A673 (cell line): ENCODE measurements around the gene PARP14. TPM values are rescaled to one million over a fixed set of nuclear protein-coding genes. Genes with fewer than 3 reads are reported as not detected.

Experiments used
- Bru-seq: library from RNA; stranded (reverse); fragments of 400-500 nt; gene quantifications from one replicate; lab custom pipeline; 2021; lab: Mats Ljungman, UMichigan
- BruChase-seq, 2 experiments: library from RNA; stranded (reverse); fragments of 400-500 nt; gene quantifications; one replicate each; lab custom pipeline; 2021; lab: Mats Ljungman, UMichigan
- BruUV-seq: library from RNA; stranded (reverse); fragments of 400-500 nt; replicated peaks from 2 replicates; lab custom pipeline; 2021; lab: Mats Ljungman, UMichigan
- CTCF ChIA-PET: fragments of 300-600 bp; sonication (Branson Sonifier 250); formaldehyde crosslinking; loops from one replicate; lab custom pipeline; 2022; ENCODE audit warnings: antibody characterized with exemption; lab: Charles Lee
- POLR2A ChIA-PET: fragments of 300-600 bp; sonication (Branson Sonifier 250); formaldehyde crosslinking; loops from one replicate; lab custom pipeline; 2022; ENCODE audit warnings: antibody characterized with exemption; ENCODE audit not compliant: low non-redundant PET; lab: Charles Lee
- DNase-seq: peaks from one replicate; pipeline ENCODE4 v3.0.0-alpha.2; 2015; ENCODE audit warnings: low spot score
- H3K27ac ChIP-seq: fragments of 200-600 bp; sonication (generic); 2 replicates; pipeline ENCODE4 v1.5.1; 2016; ENCODE audit warnings: mixed run types, low read depth, mild to moderate bottlenecking, mixed read lengths, antibody characterized with exemption, low read length; ENCODE audit not compliant: poor library complexity, severe bottlenecking
- H3K27me3 ChIP-seq: fragments of 200-600 bp; sonication (generic); replicated peaks from 2 replicates; pipeline ENCODE4 v1.6.1; 2017; ENCODE audit warnings: mixed run types, low read depth, mild to moderate bottlenecking, mixed read lengths, antibody characterized with exemption, low read length; ENCODE audit not compliant: insufficient read depth, poor library complexity
- H3K36me3 ChIP-seq: fragments of 200-600 bp; sonication (generic); 2 replicates; pipeline ENCODE4 v1.6.1; 2016; ENCODE audit warnings: mixed run types, mild to moderate bottlenecking, mixed read lengths, antibody characterized with exemption, low read length; ENCODE audit not compliant: insufficient read depth, poor library complexity, severe bottlenecking
- H3K4me1 ChIP-seq: fragments of 200-600 bp; sonication (generic); 2 replicates; pipeline ENCODE4 v1.6.1; 2017; ENCODE audit warnings: mixed run types, mild to moderate bottlenecking, mixed read lengths, antibody characterized with exemption, low read length; ENCODE audit not compliant: insufficient read depth, poor library complexity, severe bottlenecking
- H3K4me3 ChIP-seq: fragments of 200-600 bp; sonication (generic); 2 replicates; pipeline ENCODE4 v1.5.1; 2016; ENCODE audit warnings: low read depth, mixed run types, mild to moderate bottlenecking, mixed read lengths, low read length; ENCODE audit not compliant: poor library complexity, severe bottlenecking
- H3K9me3 ChIP-seq: fragments of 200-600 bp; sonication (generic); 2 replicates; pipeline ENCODE4 v1.6.1; 2016; ENCODE audit warnings: mixed run types, low read depth, mild to moderate bottlenecking, mixed read lengths, antibody characterized with exemption, low read length; ENCODE audit not compliant: poor library complexity, severe bottlenecking
- CTCF ChIP-seq: fragments of 300-800, 200-600 bp; sonication (generic); conservative IDR thresholded peaks from 2 replicates; pipeline ENCODE4 v1.5.1; 2017; ENCODE audit warnings: low read depth, mild to moderate bottlenecking, antibody characterized with exemption, low read length, moderate library complexity, mixed read lengths
- EZH2 ChIP-seq: fragments of 200-600 bp; sonication (generic); IDR thresholded peaks from 2 replicates; pipeline ENCODE4 v1.6.1; 2017; ENCODE audit warnings: borderline replicate concordance, low read depth, mild to moderate bottlenecking, mixed read lengths, antibody characterized with exemption, low read length; ENCODE audit not compliant: poor library complexity, severe bottlenecking
- intact Hi-C: fragments of 100-400 bp; cut with micrococcal nuclease; formaldehyde crosslinking; loops from one replicate; pipeline ENCODE4 v1.10.0; 2022; ENCODE audit not compliant: unreplicated experiment
- long read RNA-seq: library from polyadenylated mRNA; stranded (forward); transcript quantifications from one replicate; pipeline ENCODE4 v2.0.0, GENCODE V29; 2022
- total RNA-seq: library from RNA; stranded (reverse); gene quantifications from 2 replicates; pipeline ENCODE4 v1.2.3, GENCODE V29; 2021

The PARP14 gene
- total RNA-seq (22.8 and 25.9 TPM in 2 replicates), Bru-seq, nascent RNA (percentile 75 among the genes with signal in this experiment), BruChase-seq, experiment 1, labeled RNA remaining after a 2-hour chase (percentile 81 among the genes with signal in this experiment), BruChase-seq, experiment 2, labeled RNA remaining after a 6-hour chase (percentile 87 among the genes with signal in this experiment)
- long read RNA-seq, full-length matches to known transcripts = 2 of 14 reads
- long read RNA-seq, partial matches to known transcripts = 6 of 14 reads
- long read RNA-seq, other reads (novel, unspliced or antisense) = 6 of 14 reads

- H3K4me3 ChIP-seq = peak within 1 kb of the TSS; percentile 71
- TF ChIP-seq EZH2 = no peak
- TF ChIP-seq CTCF = no peak
- CTCF ChIA-PET = interaction anchor here (0.6 to 2.0 kb wide), 2 partner anchors 287 to 288 kb away, joined by 3 to 15 read pairs; no protein-coding TSS in a partner anchor
- POLR2A ChIA-PET = no interaction called here
- peaks cover 12% of the 10 kb centered on the region for H3K4me1 ChIP-seq
- H3K27ac ChIP-seq = peak within 1 kb of the TSS; percentile 72
- no peaks in the 10 kb centered on the region for H3K36me3 ChIP-seq
- H3K27me3 ChIP-seq = no peaks in the 10 kb centered on the region
- intact Hi-C loops = loop anchor here (1.0 kb wide), 1 partner anchor 120 kb away; no protein-coding TSS in a partner anchor
- no TSS peak for BruUV-seq
- H3K9me3 ChIP-seq = no peaks in the 10 kb centered on the region
- DNase-seq = peak; percentile 75
Measured at GRCh38 chr3:122680475-122681283, at the start of gene PARP14. Gene PARP14 (plus strand): TSS chr3:122680839. CDS start chr3:122680884, 45 bp downstream.

GRCh38 chr3:122635789-122636188 lies 44.9 kb upstream of the PARP14 start:
- Histone ChIP-seq H3K4me3 (no peak overlapping the region), H3K36me3 (no peaks in the 10 kb centered on the region), H3K27ac (no peak overlapping the region), H3K9me3 (no peaks in the 10 kb centered on the region), H3K4me1 (no peaks in the 10 kb centered on the region), H3K27me3 (peaks cover 23% of the 10 kb centered on the region)
- BruUV-seq = no TSS peak
- intact Hi-C loops = no loop called here
- TF ChIP-seq EZH2 (no peak), CTCF (no peak)
- no peak for DNase-seq
- ChIA-PET POLR2A (no interaction called here), CTCF (no interaction called here)

- intact Hi-C loops = no loop called here
- H3K9me3 ChIP-seq = no peaks in the 10 kb centered on the region
- CTCF ChIA-PET = no interaction called here
Measured at GRCh38 chr3:122636697-122637096, 43.9 kb upstream of the PARP14 start.

More at GRCh38 chr3:122636697-122637096, 43.9 kb upstream of the PARP14 start:
- no TSS peak for BruUV-seq
- TF ChIP-seq CTCF (no peak), EZH2 (no peak)
- DNase-seq = no peak
- Histone ChIP-seq H3K4me3 (no peak overlapping the region), H3K27me3 (peaks cover 23% of the 10 kb centered on the region), H3K4me1 (no peaks in the 10 kb centered on the region), H3K36me3 (no peaks in the 10 kb centered on the region), H3K27ac (no peak overlapping the region)
- POLR2A ChIA-PET = no interaction called here
